GM18511 (cell line): ENCODE measurements around the gene PCDHB6.
"Not testable (repeated sequence)": the region's sequence is repeated elsewhere in the genome, so short reads cannot be mapped to it uniquely, and the experiment has no call there.

Source experiments
- ATAC-seq: cut with Tn5 transposase; IDR thresholded peaks from one replicate; pipeline ENCODE4 v1.9.1; 2021; ENCODE audit warnings: mild to moderate bottlenecking, moderate library complexity; ENCODE audit not compliant: unreplicated experiment

The PCDHB6 gene

DNA sequence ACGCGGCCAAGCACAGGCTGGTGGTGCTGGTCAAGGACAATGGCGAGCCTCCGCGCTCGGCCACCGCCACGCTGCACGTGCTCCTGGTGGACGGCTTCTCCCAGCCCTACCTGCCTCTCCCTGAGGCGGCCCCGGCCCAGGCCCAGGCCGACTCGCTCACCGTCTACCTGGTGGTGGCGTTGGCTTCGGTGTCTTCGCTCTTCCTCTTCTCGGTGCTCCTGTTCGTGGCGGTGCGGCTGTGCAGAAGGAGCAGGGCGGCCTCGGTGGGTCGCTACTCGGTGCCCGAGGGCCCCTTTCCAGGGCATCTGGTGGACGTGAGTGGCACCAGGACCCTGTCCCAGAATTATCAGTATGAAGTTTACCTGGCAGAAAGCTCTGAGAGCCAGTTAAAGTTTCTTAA, 8.0 kb downstream of the PCDHB6 start:
- not testable (repeated sequence) for ATAC-seq

DNA sequence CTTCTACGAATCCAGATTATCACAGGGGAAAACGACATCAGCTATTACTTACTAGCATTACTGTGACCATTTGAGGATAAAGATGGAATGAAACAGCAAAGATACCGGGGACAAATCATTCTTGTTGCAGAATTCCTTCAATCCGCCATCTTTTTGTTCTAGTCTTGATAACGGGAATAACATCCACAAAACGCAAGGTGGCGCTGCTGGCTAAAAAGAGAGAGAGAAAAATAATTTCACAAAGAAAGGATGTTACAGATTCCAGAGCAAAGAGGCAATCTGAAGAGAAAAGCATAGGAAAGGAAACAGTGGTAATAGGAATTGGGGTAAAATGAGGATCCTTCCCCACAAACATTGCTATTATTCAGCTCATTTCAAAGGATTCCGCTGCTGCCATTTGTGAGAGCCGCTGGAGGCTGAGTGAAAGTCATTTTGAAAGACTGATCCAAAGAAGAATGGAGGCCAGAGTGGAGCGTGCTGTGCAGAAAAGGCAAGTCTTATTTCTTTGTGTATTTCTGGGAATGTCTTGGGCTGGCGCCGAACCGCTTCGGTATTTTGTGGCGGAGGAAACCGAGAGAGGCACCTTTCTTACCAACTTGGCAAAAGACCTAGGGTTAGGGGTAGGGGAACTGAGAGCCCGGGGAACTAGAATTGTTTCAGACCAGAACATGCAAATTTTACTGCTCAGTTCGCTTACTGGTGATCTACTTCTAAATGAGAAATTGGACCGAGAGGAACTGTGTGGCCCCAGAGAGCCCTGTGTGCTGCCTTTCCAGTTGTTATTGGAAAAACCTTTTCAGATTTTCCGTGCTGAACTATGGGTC, 22.7 kb downstream of the PCDHB6 start, which contains the start of gene PCDHB7:
Gene PCDHB7, plus strand, starts transcription at position 264 of the 824 bp plus-strand sequence. Its CDS starts 192 bp downstream, at position 456.
- ATAC-seq: no peak

DNA sequence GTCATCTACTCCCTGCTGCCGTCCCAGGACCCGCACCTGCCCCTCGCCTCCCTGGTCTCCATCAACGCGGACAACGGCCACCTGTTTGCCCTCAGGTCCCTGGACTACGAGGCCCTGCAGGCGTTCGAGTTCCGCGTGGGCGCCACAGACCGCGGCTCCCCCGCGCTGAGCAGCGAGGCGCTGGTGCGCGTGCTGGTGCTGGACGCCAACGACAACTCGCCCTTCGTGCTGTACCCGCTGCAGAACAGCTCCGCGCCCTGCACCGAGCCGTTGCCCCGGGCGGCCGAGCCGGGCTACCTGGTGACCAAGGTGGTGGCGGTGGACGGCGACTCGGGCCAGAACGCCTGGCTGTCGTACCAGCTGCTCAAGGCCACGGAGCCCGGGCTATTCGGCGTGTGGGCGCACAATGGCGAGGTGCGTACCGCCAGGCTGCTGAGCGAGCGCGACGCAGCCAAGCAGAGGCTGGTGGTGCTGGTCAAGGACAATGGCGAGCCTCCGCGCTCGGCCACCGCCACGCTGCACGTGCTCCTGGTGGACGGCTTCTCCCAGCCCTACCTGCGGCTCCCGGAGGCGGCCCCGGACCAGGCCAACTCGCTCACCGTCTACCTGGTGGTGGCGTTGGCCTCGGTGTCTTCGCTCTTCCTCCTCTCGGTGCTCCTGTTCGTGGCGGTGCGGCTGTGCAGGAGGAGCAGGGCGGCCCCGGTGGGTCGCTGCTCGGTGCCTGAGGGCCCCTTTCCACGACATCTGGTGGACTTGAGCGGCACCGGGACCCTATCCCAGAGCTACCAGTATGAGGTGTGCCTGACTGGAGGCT, 24.6 kb downstream of the PCDHB6 start:
- not testable (repeated sequence) for ATAC-seq

DNA sequence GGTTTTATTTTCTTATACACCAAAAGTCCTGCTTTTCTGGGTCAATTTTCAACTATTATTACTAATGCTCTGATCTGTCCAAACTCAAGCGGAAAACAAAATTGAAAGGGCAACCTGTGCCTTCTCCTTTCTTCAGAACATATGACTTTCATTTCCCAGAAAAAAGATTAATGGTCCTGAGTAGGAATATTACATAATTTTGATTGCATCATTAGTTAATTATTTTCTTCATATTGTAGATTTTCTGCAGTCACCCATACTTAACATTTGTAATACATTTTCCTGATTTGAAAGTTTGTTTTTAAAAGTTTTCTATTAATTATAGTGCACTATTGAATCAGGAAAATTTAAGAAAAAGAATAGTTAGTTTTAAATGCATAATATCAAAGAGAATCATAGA, 26.1 kb downstream of the PCDHB6 start:
- no peak for ATAC-seq

DNA sequence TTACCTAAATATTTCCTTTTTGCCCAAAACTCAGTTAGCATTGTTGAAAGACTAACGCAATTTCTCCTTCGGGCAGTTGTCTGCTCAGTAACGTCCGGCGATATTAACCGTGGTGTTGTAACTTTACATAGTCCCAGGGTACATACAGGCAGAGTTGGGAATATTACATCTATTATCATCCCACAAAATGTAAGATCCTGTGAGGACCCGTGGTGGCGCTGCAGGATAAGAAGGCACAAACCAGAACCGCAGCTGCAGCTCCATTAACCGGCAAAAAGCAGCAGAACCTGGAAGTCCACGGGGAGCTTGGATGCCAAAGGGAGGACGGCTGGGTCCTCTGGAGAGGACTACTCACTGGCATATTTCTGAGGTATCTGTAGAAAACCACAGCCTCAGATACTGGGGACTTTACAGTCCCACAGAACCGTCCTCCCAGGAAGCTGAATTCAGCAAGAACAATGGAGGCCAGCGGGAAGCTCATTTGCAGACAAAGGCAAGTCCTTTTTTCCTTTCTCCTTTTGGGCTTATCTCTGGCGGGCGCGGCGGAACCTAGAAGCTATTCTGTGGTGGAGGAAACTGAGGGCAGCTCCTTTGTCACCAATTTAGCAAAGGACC, 27.8 kb downstream of the PCDHB6 start, which contains the start of gene PCDHB8:
Gene PCDHB8, plus strand, starts transcription at position 214 of the 615 bp plus-strand sequence. Its CDS starts 245 bp downstream, at position 459.
- ATAC-seq: not testable (repeated sequence)

DNA sequence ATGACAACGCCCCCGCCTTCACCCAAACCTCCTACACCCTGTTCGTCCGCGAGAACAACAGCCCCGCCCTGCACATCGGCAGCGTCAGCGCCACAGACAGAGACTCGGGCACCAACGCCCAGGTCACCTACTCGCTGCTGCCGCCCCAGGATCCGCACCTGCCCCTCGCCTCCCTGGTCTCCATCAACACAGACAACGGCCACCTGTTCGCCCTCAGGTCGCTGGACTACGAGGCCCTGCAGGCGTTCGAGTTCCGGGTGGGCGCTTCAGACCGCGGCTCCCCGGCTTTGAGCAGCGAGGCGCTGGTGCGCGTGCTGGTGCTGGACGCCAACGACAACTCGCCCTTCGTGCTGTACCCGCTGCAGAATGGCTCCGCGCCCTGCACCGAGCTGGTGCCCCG, 29.5 kb downstream of the PCDHB6 start:
- ATAC-seq: not testable (repeated sequence)

DNA sequence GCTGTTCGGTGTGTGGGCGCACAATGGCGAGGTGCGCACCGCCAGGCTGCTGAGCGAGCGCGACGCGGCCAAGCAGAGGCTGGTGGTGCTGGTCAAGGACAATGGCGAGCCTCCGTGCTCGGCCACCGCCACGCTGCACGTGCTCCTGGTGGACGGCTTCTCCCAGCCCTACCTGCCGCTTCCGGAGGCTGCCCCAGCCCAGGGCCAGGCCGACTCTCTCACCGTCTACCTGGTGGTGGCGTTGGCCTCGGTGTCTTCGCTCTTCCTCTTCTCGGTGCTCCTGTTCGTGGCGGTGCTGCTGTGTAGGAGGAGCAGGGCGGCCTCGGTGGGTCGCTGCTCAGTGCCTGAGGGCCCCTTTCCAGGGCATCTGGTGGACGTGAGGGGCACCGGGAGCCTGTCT, 30.0 kb downstream of the PCDHB6 start:
- not testable (repeated sequence) for ATAC-seq

DNA sequence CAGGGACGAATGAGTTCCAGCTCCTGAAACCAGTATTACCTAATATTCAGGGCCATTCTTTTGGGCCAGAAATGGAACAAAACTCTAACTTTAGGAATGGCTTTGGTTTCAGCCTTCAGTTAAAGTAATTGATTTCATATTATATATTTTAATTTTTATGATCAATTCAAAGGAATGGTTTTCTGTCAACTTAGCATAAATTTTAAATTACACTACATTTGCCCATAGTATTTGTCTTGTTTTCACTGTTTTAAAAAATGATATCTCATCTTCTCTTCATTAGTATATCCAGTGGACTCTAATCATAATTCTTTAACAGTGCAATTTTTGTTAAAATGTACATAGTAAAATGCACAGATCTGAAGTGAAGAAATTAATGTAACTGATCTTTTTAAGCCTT, 30.5 kb downstream of the PCDHB6 start:
- ATAC-seq: no peak

DNA sequence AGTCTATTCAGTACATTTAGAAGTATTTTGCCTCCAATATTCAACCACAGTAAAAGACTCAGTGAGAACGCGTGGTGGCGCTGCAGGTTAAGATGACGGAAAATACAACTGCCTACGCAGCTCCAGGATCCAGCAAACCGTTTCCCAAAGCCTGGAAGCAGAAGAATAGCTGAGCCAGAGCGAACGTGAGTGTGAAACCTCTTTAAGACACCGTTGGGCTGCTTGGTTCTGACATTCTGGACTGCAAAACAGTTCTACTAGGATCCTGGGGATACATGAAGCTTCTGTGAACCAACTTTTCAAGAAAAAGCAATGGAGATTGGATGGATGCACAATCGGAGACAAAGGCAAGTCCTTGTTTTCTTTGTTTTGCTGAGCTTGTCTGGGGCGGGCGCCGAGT, 32.4 kb downstream of the PCDHB6 start, which contains the start of gene PCDHB16:
Gene PCDHB16, plus strand, starts transcription at position 140 of the 400 bp plus-strand sequence. Its CDS starts 173 bp downstream, at position 313.
- ATAC-seq: no peak

DNA sequence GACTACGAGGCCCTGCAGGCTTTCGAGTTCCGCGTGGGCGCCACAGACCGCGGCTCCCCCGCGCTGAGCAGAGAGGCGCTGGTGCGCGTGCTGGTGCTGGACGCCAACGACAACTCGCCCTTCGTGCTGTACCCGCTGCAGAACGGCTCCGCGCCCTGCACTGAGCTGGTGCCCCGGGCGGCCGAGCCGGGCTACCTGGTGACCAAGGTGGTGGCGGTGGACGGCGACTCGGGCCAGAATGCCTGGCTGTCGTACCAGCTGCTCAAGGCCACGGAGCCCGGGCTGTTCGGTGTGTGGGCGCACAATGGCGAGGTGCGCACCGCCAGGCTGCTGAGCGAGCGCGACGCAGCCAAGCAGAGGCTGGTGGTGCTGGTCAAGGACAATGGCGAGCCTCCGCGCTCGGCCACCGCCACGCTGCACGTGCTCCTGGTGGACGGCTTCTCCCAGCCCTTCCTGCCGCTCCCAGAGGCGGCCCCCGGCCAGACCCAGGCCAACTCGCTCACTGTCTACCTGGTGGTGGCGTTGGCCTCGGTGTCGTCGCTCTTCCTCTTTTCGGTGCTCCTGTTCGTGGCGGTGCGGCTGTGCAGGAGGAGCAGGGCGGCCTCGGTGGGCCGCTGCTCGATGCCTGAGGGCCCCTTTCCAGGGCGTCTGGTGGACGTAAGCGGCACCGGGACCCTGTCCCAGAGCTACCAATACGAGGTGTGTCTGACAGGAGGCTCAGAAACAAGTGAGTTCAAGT, 34.4 kb downstream of the PCDHB6 start:
- ATAC-seq: not testable (repeated sequence)

DNA sequence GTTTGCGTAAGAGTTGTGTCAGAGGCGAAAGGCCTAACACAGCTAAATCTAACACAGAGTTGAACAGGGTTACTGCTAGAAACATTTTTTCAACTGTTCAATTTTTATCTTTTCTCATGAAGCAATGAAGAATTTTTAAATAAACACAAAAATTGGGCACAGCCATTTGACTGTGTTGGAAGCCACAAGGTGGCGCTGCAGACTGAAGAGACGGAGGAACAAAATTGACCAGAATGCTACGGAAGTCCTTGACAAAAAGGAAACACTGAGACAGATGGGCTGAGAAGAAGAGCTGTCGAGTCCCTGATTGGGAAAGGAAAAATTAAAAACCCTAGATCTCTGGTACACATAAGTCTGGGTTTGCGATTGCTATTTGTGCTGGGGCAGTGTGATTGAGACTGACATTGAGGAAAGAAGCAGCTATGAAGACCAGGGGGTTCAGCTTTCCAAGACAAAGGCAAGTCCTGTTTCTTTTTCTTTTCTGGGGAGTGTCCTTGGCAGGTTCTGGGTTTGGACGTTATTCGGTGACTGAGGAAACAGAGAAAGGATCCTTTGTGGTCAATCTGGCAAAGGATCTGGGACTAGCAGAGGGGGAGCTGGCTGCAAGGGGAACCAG, 37.1 kb downstream of the PCDHB6 start, which contains the start of gene PCDHB9:
Gene PCDHB9, plus strand, starts transcription at position 265 of the 616 bp plus-strand sequence. Its CDS starts 158 bp downstream, at position 423.
- ATAC-seq: no peak

DNA sequence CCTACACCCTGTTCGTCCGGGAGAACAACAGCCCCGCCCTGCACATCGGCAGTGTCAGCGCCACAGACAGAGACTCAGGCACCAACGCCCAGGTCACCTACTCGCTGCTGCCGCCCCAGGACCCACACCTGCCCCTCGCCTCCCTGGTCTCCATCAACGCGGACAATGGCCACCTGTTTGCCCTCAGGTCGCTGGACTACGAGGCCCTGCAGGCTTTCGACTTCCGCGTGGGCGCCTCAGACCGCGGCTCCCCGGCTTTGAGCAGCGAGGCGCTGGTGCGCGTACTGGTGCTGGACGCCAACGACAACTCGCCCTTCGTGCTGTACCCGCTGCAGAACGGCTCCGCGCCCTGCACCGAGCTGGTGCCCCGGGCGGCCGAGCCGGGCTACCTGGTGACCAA, 38.8 kb downstream of the PCDHB6 start:
- ATAC-seq: not testable (repeated sequence)

DNA sequence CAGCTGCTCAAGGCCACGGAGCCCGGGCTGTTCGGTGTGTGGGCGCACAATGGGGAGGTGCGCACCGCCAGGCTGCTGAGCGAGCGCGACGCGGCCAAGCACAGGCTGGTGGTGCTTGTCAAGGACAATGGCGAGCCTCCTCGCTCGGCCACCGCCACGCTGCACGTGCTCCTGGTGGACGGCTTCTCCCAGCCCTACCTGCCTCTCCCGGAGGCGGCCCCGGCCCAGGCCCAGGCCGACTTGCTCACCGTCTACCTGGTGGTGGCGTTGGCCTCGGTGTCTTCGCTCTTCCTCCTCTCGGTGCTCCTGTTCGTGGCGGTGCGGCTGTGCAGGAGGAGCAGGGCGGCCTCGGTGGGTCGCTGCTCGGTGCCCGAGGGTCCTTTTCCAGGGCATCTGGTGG, 39.3 kb downstream of the PCDHB6 start:
- ATAC-seq: not testable (repeated sequence)

DNA sequence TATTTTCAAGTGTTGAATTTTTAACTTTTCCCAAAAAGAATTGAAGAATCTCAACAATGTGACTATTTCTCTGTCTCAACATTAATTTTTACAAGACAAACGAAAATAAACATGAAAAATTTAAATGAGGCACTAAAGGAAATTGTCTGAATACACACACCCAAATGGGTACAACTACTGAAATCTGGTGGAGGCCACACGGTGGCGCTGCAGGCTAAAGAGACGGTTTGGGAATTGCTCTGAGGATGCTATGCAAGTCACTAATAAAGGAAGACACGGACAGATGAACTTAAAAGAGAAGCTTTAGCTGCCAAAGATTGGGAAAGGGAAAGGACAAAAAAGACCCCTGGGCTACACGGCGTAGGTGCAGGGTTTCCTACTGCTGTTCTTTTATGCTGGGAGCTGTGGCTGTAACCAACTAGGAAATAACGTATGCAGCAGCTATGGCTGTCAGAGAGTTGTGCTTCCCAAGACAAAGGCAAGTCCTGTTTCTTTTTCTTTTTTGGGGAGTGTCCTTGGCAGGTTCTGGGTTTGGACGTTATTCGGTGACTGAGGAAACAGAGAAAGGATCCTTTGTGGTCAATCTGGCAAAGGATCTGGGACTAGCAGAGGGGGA, 42.4 kb downstream of the PCDHB6 start, which contains the start of gene PCDHB10:
Gene PCDHB10, plus strand, starts transcription at position 244 of the 616 bp plus-strand sequence. Its CDS starts 200 bp downstream, at position 444.
- no peak for ATAC-seq

DNA sequence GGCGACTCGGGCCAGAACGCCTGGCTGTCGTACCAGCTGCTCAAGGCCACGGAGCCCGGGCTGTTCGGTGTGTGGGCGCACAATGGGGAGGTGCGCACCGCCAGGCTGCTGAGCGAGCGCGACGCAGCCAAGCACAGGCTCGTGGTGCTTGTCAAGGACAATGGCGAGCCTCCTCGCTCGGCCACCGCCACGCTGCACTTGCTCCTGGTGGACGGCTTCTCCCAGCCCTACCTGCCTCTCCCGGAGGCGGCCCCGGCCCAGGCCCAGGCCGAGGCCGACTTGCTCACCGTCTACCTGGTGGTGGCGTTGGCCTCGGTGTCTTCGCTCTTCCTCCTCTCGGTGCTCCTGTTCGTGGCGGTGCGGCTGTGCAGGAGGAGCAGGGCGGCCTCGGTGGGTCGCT, 44.5 kb downstream of the PCDHB6 start:
- not testable (repeated sequence) for ATAC-seq

DNA sequence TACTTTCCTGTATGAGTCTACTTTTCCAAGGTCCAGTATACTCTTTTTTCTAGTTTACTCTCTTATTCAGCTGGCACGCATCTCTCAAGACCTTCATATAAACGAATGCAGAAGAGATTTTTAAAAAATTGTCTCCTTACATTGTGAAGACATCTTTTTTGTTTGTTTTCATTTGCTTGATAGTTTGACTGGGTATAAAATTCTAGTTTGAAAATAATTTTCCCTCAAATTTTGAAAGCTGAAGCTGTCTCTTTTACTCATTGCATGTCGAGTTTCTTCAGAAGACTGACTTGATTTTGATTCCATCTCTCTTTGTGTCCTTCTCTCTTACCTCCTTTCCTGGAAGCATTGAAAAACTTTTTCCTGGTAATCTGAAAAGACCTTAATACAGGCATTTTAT, 46.5 kb downstream of the PCDHB6 start:
- no peak for ATAC-seq

DNA sequence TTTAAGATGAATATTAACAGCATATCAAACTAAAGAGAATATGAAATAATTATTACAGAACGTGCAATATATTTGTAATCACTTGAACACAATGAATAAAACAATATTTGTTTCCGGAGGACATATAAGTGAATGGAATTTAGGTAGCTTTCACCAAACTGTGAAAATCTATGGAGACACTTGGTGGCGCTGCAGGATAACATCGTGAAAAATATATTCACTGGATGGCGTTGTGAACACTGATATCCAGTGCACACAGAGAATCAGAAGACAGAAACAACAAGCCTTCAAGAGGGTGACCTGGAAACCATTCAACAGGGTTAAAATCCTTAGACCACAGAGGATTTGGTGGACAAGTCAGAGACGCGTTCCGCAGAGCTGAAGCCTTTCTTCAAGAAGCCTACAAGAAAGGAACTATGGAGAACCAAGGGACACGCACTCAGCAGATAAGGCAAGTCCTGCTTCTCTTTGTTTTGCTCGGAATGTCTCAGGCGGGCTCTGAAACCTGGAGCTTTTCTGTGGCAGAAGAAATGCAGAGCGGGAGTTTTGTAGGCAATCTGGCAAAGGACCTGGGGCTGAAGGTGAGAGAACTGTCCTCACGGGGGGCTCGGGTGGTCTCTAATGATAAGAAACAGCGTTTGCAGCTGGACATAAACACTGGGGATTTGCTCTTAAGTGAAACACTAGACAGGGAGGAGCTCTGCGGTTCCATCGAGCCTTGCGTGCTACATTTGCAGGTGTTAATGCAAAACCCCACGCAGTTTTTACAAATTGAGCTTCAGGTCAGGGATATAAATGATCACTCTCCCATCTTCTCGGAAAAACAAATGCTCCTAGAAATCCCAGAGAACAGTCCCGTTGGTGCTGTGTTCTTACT, 49.7 kb downstream of the PCDHB6 start, which contains the start of gene PCDHB11:
Gene PCDHB11, plus strand, starts transcription at position 269 of the 877 bp plus-strand sequence. Its CDS starts 148 bp downstream, at position 417.
- no peak for ATAC-seq

DNA sequence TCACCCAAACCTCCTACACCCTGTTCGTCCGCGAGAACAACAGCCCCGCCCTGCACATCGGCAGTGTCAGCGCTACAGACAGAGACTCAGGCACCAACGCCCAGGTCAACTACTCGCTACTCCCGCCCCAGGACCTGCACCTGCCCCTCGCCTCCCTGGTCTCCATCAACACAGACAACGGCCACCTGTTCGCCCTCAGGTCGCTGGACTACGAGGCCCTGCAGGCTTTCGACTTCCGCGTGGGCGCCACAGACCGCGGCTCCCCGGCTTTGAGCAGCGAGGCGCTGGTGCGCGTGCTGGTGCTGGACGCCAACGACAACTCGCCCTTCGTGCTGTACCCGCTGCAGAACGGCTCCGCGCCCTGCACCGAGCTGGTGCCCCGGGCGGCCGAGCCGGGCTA, 51.3 kb downstream of the PCDHB6 start:
- ATAC-seq: not testable (repeated sequence)
